ENCODE measurements around the gene NACC2. TPM values are rescaled to one million over a fixed set of nuclear protein-coding genes. Genes with fewer than 3 reads are reported as not detected.
A peak's percentile ranks its signal among the peaks of the same experiment; 100 is the strongest.

The NACC2 gene
- total and polyA plus RNA-seq, 2 of the 8 experiments (the other 6 are each of a cell fraction or from before 2014, with no cell fraction given): 8.3 to 14.0 TPM

DNA sequence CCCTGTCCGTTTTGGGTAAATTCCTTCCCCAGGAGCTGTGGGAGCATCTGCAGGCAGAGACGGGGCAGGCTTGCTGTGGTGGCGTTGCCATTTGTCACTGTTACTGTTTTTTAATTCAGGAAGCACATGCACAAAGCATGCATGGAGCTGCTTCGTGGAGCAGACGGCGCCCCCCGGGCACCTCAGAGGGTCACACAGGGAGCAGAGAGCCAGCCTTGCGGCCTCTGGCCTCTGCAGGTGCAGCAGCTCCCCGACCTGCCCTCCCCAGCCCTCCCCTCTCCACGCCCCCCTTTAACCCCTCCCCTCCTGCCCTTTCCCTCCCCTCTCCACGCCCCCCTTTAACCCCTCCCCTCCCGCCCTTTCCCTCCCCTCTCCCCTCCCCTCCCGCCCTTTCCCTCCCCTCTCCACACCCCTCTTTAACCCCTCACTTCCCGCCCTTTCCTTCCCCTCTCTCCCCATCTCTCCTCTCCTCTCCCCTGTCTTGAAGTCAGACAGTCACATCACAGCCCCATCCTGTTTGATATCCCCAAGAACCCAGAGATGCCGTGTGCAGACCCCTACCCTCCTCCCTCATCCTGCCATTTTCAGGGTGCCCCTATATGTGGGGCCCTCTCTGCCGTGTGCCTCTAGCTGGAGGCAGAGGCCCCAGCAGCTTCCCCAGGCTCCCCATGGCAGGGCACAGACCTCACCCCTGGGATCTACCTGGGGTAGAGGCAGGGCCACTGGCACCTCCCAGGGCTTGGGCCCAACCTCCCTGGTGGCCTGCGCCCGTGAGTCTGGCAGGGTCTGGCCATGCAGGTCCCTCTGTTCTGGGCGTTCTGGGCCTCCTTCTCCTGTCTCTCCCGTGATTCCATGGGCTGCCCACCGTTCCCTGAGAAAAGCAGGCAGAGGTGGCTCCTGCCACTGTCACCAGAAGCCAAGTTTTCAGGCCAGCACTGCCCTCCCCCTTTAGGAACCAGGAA is 104.3 kb downstream of the NACC2 start:
- H3K79me1 ChIP-seq (ENCODE audit: low read depth, low read length): no peaks in the 10 kb centered on the region
- CTCF ChIA-PET (ENCODE audit: partially characterized antibody): interaction anchor here (0.5 to 3.9 kb wide), 11 partner anchors 16 to 1189 kb away, joined by 3 to 16 read pairs (median 3); no protein-coding TSS in a partner anchor
- no peak overlapping the region for H2AK5ac ChIP-seq (ENCODE audit: low read depth, low read length)
- peak overlapping the region; percentile 92; the same call in 1 of the 2 replicates for H2BK15ac ChIP-seq (ENCODE audit: low read length)
- no peaks in the 10 kb centered on the region; the same call in 1 of the 2 replicates for H3K23me2 ChIP-seq (ENCODE audit: low read depth, low read length)
- no peak overlapping the region for H3K23ac ChIP-seq (ENCODE audit: insufficient read length)
- H3K4me2 ChIP-seq (ENCODE audit: insufficient read depth in 1 of 2, low read depth in 2 of 2, low read length in 2 of 2): no peak overlapping the region
- peak in 1 of 2 experiments; percentile 62 for DNase-seq (ENCODE audit: low read depth in 1 of 2, low spot score in 2 of 2)
- peak overlapping the region; percentile 58; the same call in 1 of the 2 replicates for H4K8ac ChIP-seq (ENCODE audit: extremely low read depth, insufficient read depth, low read length)
- peak overlapping the region; percentile 10 for H4K5ac ChIP-seq (ENCODE audit: insufficient read length, low read depth, low read length)
- H3K9ac ChIP-seq (replicated peaks in 1 of 4; ENCODE audit: extremely low read depth in 1 of 4, low read depth in 3 of 4, low read length in 3 of 4): no peak overlapping the region
- no peak overlapping the region for H2AFZ ChIP-seq (ENCODE audit: low read length)
- POLR2A ChIA-PET (ENCODE audit: partially characterized antibody): interaction anchor here (0.6 to 1.2 kb wide), 5 partner anchors 61 to 127 kb away, joined by 3 to 4 read pairs (median 3); no protein-coding TSS in a partner anchor
- H3K27me3 ChIP-seq (replicated peaks in 1 of 4; ENCODE audit: control insufficient read depth in 3 of 4, extremely low read depth in 1 of 4, insufficient read depth in 3 of 4, low read length in 3 of 4): no peaks in the 10 kb centered on the region
- peak overlapping the region; percentile 98; the same call in 1 of the 2 replicates for H2BK12ac ChIP-seq (ENCODE audit: low read depth, low read length)
- no peaks in the 10 kb centered on the region for H4K20me1 ChIP-seq (replicated peaks in 1 of 2; ENCODE audit: control insufficient read depth in 1 of 2, insufficient read depth in 2 of 2, low read length in 2 of 2)
- H2BK5ac ChIP-seq (ENCODE audit: low read depth, low read length): peak overlapping the region; percentile 30; the same call in 1 of the 2 replicates
- H4K91ac ChIP-seq (replicated peaks; ENCODE audit: insufficient read length, low read length): peak overlapping the region; percentile 81
- no peak overlapping the region; the same call in 1 of the 2 replicates for H2BK20ac ChIP-seq (ENCODE audit: low read length)
- H3K18ac ChIP-seq (ENCODE audit: extremely low read depth, low read length): peak overlapping the region; percentile 75
- H3K14ac ChIP-seq (ENCODE audit: insufficient read length): no peak overlapping the region
- H3K27ac ChIP-seq (ENCODE audit: low read depth, low read length): no peak overlapping the region
- H3K4me1 ChIP-seq (replicated peaks in 1 of 4; ENCODE audit: control insufficient read depth in 3 of 4, insufficient read depth in 4 of 4, low read length in 3 of 4): peaks cover 9 to 34% (median 27%) of the 10 kb centered on the region in 4 experiments
- WGBS, 2 experiments (ENCODE audit: extremely low coverage in 1 of 2, insufficient coverage in 1 of 2, insufficient read length in 1 of 2, insufficient replicate concordance in 2 of 2, low coverage in 1 of 2, low lambda C conversion rate in 2 of 2, missing lambda C conversion rate in 1 of 2): 71 to 90% methylated on average over 1 to 10 of the region's 21 CpGs
- no peaks in the 10 kb centered on the region for H3K9me3 ChIP-seq (ENCODE audit: insufficient read depth in 2 of 2, low read depth in 1 of 2, low read length in 1 of 2)
- no peaks in the 10 kb centered on the region for H3K79me2 ChIP-seq (ENCODE audit: control insufficient read depth in 1 of 2, insufficient read depth in 2 of 2, low read length in 2 of 2)
- TF ChIP-seq SP1 (IDR thresholded peaks at IDR 0.05; ENCODE audit: low read depth, low read length) (peak; percentile 37; the same call in 1 of the 2 replicates), CEBPB (IDR thresholded peaks at IDR 0.05; ENCODE audit: low read depth, low read length) (no peak)
- TF ChIP-seq, protein P1, sequence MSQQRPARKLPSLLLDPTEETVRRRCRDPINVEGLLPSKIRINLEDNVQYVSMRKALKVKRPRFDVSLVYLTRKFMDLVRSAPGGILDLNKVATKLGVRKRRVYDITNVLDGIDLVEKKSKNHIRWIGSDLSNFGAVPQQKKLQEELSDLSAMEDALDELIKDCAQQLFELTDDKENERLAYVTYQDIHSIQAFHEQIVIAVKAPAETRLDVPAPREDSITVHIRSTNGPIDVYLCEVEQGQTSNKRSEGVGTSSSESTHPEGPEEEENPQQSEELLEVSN (IDR thresholded peaks at IDR 0.05): peak; percentile 61; the same call in 1 of the 2 replicates
- TF ChIP-seq, protein P2, sequence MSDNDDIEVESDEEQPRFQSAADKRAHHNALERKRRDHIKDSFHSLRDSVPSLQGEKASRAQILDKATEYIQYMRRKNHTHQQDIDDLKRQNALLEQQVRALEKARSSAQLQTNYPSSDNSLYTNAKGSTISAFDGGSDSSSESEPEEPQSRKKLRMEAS (IDR thresholded peaks at IDR 0.05): peak; percentile 63
- peak overlapping the region; percentile 78 for H3K4ac ChIP-seq (replicated peaks; ENCODE audit: insufficient read length, low read depth, low read length)
- no peak for FAIRE-seq
- no peak overlapping the region for H3K56ac ChIP-seq (replicated peaks; ENCODE audit: insufficient read length, low read depth, low read length)
- H3K36me3 ChIP-seq (ENCODE audit: control insufficient read depth in 2 of 4, insufficient read depth in 4 of 4, low read length in 3 of 4): no peaks in the 10 kb centered on the region
- H3K4me3 ChIP-seq (ENCODE audit: extremely low read depth in 1 of 4, insufficient read depth in 2 of 4, low read depth in 3 of 4, low read length in 4 of 4): no peak overlapping the region
- peak overlapping the region; percentile 47 for H2BK120ac ChIP-seq (replicated peaks; ENCODE audit: low read depth, low read length)
